Measurements from ENCODE around the gene ZNF70.

ZNF70 gene

GRCh38 chr22:23767303-23767672 lies 16.4 kb upstream of the ZNF70 start:
- Histone ChIP-seq H3K9ac (ENCODE audit: low read length) (peak overlapping the region; percentile 71), H3K27ac (ENCODE audit: low read depth, low read length) (peak overlapping the region; percentile 94)

GRCh38 chr22:23764899-23765881 lies 14.3 kb upstream of the ZNF70 start:
- no peak overlapping the region for H3K27ac ChIP-seq (ENCODE audit: low read depth, low read length)
- H3K27me3 ChIP-seq (ENCODE audit: control insufficient read depth in 1 of 2, insufficient read depth in 2 of 2, low read length in 2 of 2): no peaks in the 10 kb centered on the region
- no peaks in the 10 kb centered on the region for H3K9me3 ChIP-seq (ENCODE audit: low read length)
- H3K9ac ChIP-seq (ENCODE audit: low read length): no peak overlapping the region
- H3K4me1 ChIP-seq (ENCODE audit: insufficient read depth, low read length): peaks cover 28% of the 10 kb centered on the region
- H3K4me3 ChIP-seq (ENCODE audit: low read depth in 1 of 2, low read length in 2 of 2): no peak overlapping the region
- no peaks in the 10 kb centered on the region for H3K36me3 ChIP-seq (ENCODE audit: insufficient read depth, low read length)

More at GRCh38 chr22:23767303-23767672, 16.4 kb upstream of the ZNF70 start:
- no peaks in the 10 kb centered on the region for H3K36me3 ChIP-seq (ENCODE audit: insufficient read depth, low read length)
- peaks cover 28% of the 10 kb centered on the region for H3K4me1 ChIP-seq (ENCODE audit: insufficient read depth, low read length)
- H3K4me3 ChIP-seq (ENCODE audit: low read depth in 1 of 2, low read length in 2 of 2): peak overlapping the region; percentile 59 to 77
- H3K9me3 ChIP-seq (ENCODE audit: low read length): no peaks in the 10 kb centered on the region
- H3K27me3 ChIP-seq (ENCODE audit: control insufficient read depth in 1 of 2, insufficient read depth in 2 of 2, low read length in 2 of 2): no peaks in the 10 kb centered on the region

GRCh38 chr22:23763954-23764353 lies 13.0 kb upstream of the ZNF70 start:
- Histone ChIP-seq H3K27me3 (ENCODE audit: control insufficient read depth in 1 of 2, insufficient read depth in 2 of 2, low read length in 2 of 2) (no peaks in the 10 kb centered on the region), H3K9me3 (ENCODE audit: low read length) (no peaks in the 10 kb centered on the region), H3K36me3 (ENCODE audit: insufficient read depth, low read length) (no peaks in the 10 kb centered on the region), H3K27ac (ENCODE audit: low read depth, low read length) (no peak overlapping the region), H3K4me3 (ENCODE audit: low read depth in 1 of 2, low read length in 2 of 2) (peak overlapping the region in 1 of 2 donors; percentile 22), H3K9ac (ENCODE audit: low read length) (no peak overlapping the region), H3K4me1 (ENCODE audit: insufficient read depth, low read length) (peaks cover 22% of the 10 kb centered on the region)

GRCh38 chr22:23763579-23763945 lies 12.7 kb upstream of the ZNF70 start:
- Histone ChIP-seq H3K27ac (ENCODE audit: low read depth, low read length) (no peak overlapping the region), H3K4me3 (ENCODE audit: low read depth in 1 of 2, low read length in 2 of 2) (peak overlapping the region in 1 of 2 donors; percentile 22), H3K36me3 (ENCODE audit: insufficient read depth, low read length) (no peaks in the 10 kb centered on the region), H3K4me1 (ENCODE audit: insufficient read depth, low read length) (peaks cover 18% of the 10 kb centered on the region), H3K27me3 (ENCODE audit: control insufficient read depth in 1 of 2, insufficient read depth in 2 of 2, low read length in 2 of 2) (no peaks in the 10 kb centered on the region), H3K9me3 (ENCODE audit: low read length) (no peaks in the 10 kb centered on the region), H3K9ac (ENCODE audit: low read length) (no peak overlapping the region)

- H3K4me1 ChIP-seq (ENCODE audit: insufficient read depth, low read length): peaks cover 16% of the 10 kb centered on the region
- no peak within 1 kb of the TSS for H3K9ac ChIP-seq (ENCODE audit: low read length)
- H3K4me3 ChIP-seq (ENCODE audit: low read depth in 1 of 2, low read length in 2 of 2): peak within 1 kb of the TSS in 1 of 2 donors; percentile 22
- H3K36me3 ChIP-seq (ENCODE audit: insufficient read depth, low read length): no peaks in the 10 kb centered on the region
- H3K27ac ChIP-seq (ENCODE audit: low read depth, low read length): no peak within 1 kb of the TSS
- no peaks in the 10 kb centered on the region for H3K9me3 ChIP-seq (ENCODE audit: low read length)
- no peaks in the 10 kb centered on the region for H3K27me3 ChIP-seq (ENCODE audit: control insufficient read depth in 1 of 2, insufficient read depth in 2 of 2, low read length in 2 of 2)
Observed at GRCh38 chr22:23762842-23763578, 12.1 kb upstream of the ZNF70 start, which contains the start of gene C22orf15. TSS of gene C22orf15 (plus strand) at chr22:23762990. CDS start at chr22:23763307, 317 bp downstream.

GRCh38 chr22:23760056-23760455 lies 9.1 kb upstream of the ZNF70 start:
- Histone ChIP-seq H3K4me3 (ENCODE audit: low read depth in 1 of 2, low read length in 2 of 2) (no peak overlapping the region), H3K4me1 (ENCODE audit: insufficient read depth, low read length) (peaks cover 11% of the 10 kb centered on the region), H3K27me3 (ENCODE audit: control insufficient read depth in 1 of 2, insufficient read depth in 2 of 2, low read length in 2 of 2) (no peaks in the 10 kb centered on the region), H3K9ac (ENCODE audit: low read length) (no peak overlapping the region), H3K27ac (ENCODE audit: low read depth, low read length) (no peak overlapping the region), H3K36me3 (ENCODE audit: insufficient read depth, low read length) (no peaks in the 10 kb centered on the region), H3K9me3 (ENCODE audit: low read length) (no peaks in the 10 kb centered on the region)

GRCh38 chr22:23759566-23759965 lies 8.7 kb upstream of the ZNF70 start:
- H3K9ac ChIP-seq (ENCODE audit: low read length): no peak overlapping the region
- H3K4me1 ChIP-seq (ENCODE audit: insufficient read depth, low read length): peaks cover 11% of the 10 kb centered on the region
- no peaks in the 10 kb centered on the region for H3K9me3 ChIP-seq (ENCODE audit: low read length)
- H3K27ac ChIP-seq (ENCODE audit: low read depth, low read length): no peak overlapping the region
- no peaks in the 10 kb centered on the region for H3K36me3 ChIP-seq (ENCODE audit: insufficient read depth, low read length)
- no peaks in the 10 kb centered on the region for H3K27me3 ChIP-seq (ENCODE audit: control insufficient read depth in 1 of 2, insufficient read depth in 2 of 2, low read length in 2 of 2)
- no peak overlapping the region for H3K4me3 ChIP-seq (ENCODE audit: low read depth in 1 of 2, low read length in 2 of 2)

- Histone ChIP-seq H3K36me3 (ENCODE audit: insufficient read depth, low read length) (no peaks in the 10 kb centered on the region), H3K4me3 (ENCODE audit: low read depth in 1 of 2, low read length in 2 of 2) (no peak overlapping the region), H3K4me1 (ENCODE audit: insufficient read depth, low read length) (no peaks in the 10 kb centered on the region), H3K27me3 (ENCODE audit: control insufficient read depth in 1 of 2, insufficient read depth in 2 of 2, low read length in 2 of 2) (no peaks in the 10 kb centered on the region), H3K9me3 (ENCODE audit: low read length) (no peaks in the 10 kb centered on the region), H3K9ac (ENCODE audit: low read length) (no peak overlapping the region), H3K27ac (ENCODE audit: low read depth, low read length) (no peak overlapping the region)
Observed at GRCh38 chr22:23756891-23757290, 6.0 kb upstream of the ZNF70 start.

- no peak overlapping the region for H3K9ac ChIP-seq (ENCODE audit: low read length)
- no peak overlapping the region for H3K4me3 ChIP-seq (ENCODE audit: low read depth in 1 of 2, low read length in 2 of 2)
- H3K27me3 ChIP-seq (ENCODE audit: control insufficient read depth in 1 of 2, insufficient read depth in 2 of 2, low read length in 2 of 2): no peaks in the 10 kb centered on the region
- no peaks in the 10 kb centered on the region for H3K36me3 ChIP-seq (ENCODE audit: insufficient read depth, low read length)
- H3K27ac ChIP-seq (ENCODE audit: low read depth, low read length): no peak overlapping the region
- H3K9me3 ChIP-seq (ENCODE audit: low read length): no peaks in the 10 kb centered on the region
- no peaks in the 10 kb centered on the region for H3K4me1 ChIP-seq (ENCODE audit: insufficient read depth, low read length)
Observed at GRCh38 chr22:23755711-23756110, 4.8 kb upstream of the ZNF70 start.

GRCh38 chr22:23754980-23755636 lies 4.2 kb upstream of the ZNF70 start:
- no peak overlapping the region for H3K9ac ChIP-seq (ENCODE audit: low read length)
- H3K4me1 ChIP-seq (ENCODE audit: insufficient read depth, low read length): peaks cover 5% of the 10 kb centered on the region
- H3K36me3 ChIP-seq (ENCODE audit: insufficient read depth, low read length): no peaks in the 10 kb centered on the region
- no peak overlapping the region for H3K4me3 ChIP-seq (ENCODE audit: low read depth in 1 of 2, low read length in 2 of 2)
- no peaks in the 10 kb centered on the region for H3K9me3 ChIP-seq (ENCODE audit: low read length)
- no peaks in the 10 kb centered on the region for H3K27me3 ChIP-seq (ENCODE audit: control insufficient read depth in 1 of 2, insufficient read depth in 2 of 2, low read length in 2 of 2)
- H3K27ac ChIP-seq (ENCODE audit: low read depth, low read length): no peak overlapping the region
